ENCODE results near the gene CHURC1.

DNA sequence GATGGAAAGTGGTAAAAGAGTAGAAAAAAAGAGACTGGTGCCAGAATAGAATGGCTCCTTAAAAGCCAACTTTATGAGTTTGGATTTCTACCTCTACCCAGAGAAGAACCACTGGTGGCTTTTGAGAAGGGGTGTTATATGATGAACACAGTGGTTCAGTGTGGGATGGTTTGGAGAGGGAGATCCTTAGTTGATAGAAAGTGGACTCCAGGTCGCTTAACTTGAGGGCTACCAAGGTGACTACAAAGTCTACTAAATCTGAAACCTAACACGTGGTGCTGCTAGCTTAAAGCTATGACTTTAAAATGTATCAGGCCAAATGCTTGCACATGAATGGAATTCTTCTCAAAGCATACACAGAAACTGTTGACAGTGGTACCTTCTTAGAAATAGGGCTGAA, 42.9 kb upstream of the CHURC1 start:
- TF ChIP-seq POLR2AphosphoS5 (IDR thresholded peaks at IDR 0.05; ENCODE audit: borderline replicate concordance, low read depth, low read length) (no peak), EZH2 (IDR thresholded peaks at IDR 0.05) (no peak), FOXP2 (optimal IDR thresholded peaks at IDR 0.05; ENCODE audit: control extremely low read depth, extremely low read length, insufficient read depth) (no peak)
